Stimulated activated CD8-positive, alpha-beta memory T cell treated with anti-CD3 and anti-CD28 coated beads, Interleukin-15, amount 100 ng/mL, for 1 hour (primary cell): ENCODE data around the gene CD37.
"Not testable (repeated sequence)": the region's sequence is repeated elsewhere in the genome, so short reads cannot be mapped to it uniquely, and the experiment has no call there.

Source experiments
- DNase-seq: peaks from one replicate; pipeline ENCODE4 v3.0.0-alpha.2; 2020; ENCODE audit warnings: low read depth

CD37 gene

GRCh38 chr19:49328741-49329140 is 6.5 kb upstream of the CD37 start:
- no peak for DNase-seq

GRCh38 chr19:49331187-49331586 is 4.0 kb upstream of the CD37 start:
- DNase-seq, result not testable (repeated sequence)

GRCh38 chr19:49331616-49332055 is 3.6 kb upstream of the CD37 start:
- DNase-seq, result no peak

- DNase-seq, result not testable (repeated sequence)
These were observed 2.4 kb upstream of the CD37 start for GRCh38 chr19:49332691-49333417.

- no peak for DNase-seq
These were observed 1.8 kb upstream of the CD37 start for GRCh38 chr19:49333418-49333805.

GRCh38 chr19:49333811-49334288 is 1.4 kb upstream of the CD37 start:
- peak; percentile 28 for DNase-seq

GRCh38 chr19:49335784-49336481 is 727 bp downstream of the CD37 start:
- no peak for DNase-seq

GRCh38 chr19:49336482-49337266 is 1.5 kb downstream of the CD37 start:
- no peak for DNase-seq

- no peak for DNase-seq
These were observed 2.2 kb downstream of the CD37 start for GRCh38 chr19:49337267-49338022.

GRCh38 chr19:49338023-49338677 is 2.9 kb downstream of the CD37 start:
- DNase-seq, result no peak

- no peak for DNase-seq
These were observed 3.6 kb downstream of the CD37 start for GRCh38 chr19:49338691-49339300.

- DNase-seq, result no peak
These were observed 4.3 kb downstream of the CD37 start for GRCh38 chr19:49339301-49340068.

GRCh38 chr19:49340069-49340864 is 5.1 kb downstream of the CD37 start:
- no peak for DNase-seq

GRCh38 chr19:49340865-49341718 is 5.9 kb downstream of the CD37 start:
- DNase-seq, result no peak

- no peak for DNase-seq
These were observed 7.1 kb downstream of the CD37 start for GRCh38 chr19:49342291-49342721.

GRCh38 chr19:49343123-49343522 is 7.9 kb downstream of the CD37 start:
- DNase-seq, result no peak

- DNase-seq, result no peak
These were observed 9.6 kb downstream of the CD37 start for GRCh38 chr19:49344505-49345423.
